Fibroblast of skin of left quadriceps (primary cell): ENCODE results near the gene ATP8B1.

ENCODE experiments used
- DNase-seq, 2 experiments: peaks; one replicate each; pipeline ENCODE4 v3.0.0-alpha.2; 2013; ENCODE audit warnings: low read depth in 2 of 2

ATP8B1 gene

DNA sequence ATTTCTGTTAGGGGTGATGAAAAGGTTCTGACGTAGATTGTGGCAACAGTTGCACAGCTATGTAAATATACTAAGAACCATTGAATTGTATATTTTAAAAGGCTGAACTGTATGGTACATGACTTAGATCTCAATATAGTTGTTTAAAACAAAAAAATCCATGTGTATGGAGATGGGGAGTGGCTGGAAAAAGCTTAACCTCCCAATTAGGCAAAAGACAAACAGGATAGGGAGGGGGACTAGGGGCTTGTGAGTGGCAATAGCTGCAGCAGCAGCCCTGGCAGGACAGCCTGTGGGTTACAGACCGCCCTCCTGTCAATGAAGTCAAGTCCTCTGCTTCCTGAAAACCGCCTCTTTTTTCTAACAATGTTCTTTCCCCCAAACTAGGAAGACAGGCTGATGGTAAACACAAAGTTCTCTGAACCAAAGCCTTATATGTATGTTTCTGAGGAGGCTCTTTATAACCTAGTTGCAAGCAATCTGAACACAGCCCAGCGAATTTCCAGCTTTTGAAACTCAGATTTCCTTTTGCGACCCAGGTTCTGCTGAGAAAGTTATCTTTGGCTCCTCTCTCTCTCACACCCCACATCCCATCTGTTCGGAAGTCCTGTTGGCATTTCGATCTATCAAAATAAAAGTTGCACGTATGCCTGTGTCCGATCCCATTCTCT is 10.3 kb downstream of the ATP8B1 start:
- DNase-seq: no peak

DNA sequence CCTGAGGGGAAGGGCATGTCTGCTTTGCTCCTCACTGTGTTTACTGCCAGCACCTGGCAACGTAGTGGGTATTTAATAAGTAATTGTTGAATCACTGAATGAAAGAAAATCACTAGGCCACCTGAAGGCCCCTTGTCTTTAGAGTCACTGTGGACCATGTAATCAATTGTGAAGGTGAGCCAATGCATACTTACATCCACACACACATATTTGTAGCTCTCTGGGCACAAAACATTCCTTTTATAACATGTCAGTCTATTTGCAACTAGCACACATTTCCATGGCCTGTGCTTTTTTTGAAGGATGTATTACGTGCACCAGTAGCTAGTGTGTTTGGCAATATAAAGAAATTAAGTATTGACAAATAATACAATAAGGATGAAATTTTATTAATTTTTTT is 11.2 kb downstream of the ATP8B1 start:
- no peak for DNase-seq

DNA sequence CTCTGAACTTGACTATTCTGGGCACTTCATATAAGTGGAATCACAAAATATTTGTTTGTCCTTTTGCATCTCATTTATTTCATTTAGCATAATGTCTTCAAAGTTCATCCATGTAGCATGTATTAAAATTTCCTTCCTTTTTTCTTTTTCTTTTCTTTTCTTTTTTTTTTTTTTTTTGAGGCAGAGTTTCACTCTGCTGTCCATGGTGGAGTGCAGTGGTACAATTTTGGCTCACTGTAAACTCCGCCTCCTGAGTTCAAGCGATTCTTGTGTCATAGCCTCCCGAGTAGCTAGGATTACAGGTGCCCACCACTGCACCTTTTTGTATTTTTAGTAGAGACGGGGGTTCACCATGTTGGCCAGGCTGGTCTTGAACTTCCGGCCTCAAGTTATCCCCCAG is 11.9 kb downstream of the ATP8B1 start:
- DNase-seq: no peak

DNA sequence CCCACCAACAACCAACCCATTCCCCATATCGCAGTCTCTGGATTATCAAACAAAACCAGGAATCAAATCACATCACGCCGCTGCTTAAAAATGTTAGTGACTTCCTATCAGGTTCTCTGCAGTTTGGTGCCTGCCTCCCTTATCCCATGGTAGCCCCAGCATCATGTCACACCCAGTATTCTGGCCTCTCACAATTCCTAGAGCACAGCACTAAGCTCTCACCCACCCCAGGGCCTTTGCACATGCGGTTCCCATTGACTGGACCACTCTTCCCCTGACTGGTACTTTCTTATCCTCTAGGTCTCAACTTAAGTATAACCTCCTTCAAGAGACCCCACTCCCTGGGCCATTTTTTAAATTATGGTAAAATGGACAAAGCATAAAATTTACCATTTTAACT is 12.8 kb downstream of the ATP8B1 start:
- no peak for DNase-seq

DNA sequence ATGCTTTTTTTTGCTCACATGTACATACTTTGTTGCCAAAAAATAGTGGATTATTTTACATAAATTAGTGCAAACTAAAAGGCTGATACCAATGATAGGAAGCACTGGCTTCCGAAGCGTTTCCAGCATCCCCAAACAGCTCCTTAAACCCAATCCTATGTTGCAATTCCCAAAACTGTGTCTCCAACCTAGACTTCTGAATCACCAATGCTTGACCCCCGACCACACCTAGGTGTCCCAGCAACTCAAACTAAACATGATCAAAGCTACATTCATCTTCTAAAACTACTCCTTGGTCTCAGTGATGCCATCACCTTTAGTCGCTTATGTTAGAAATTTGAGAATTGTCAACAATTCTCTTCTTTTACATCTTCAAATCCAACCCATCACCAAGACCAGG is 13.4 kb downstream of the ATP8B1 start:
- no peak for DNase-seq

DNA sequence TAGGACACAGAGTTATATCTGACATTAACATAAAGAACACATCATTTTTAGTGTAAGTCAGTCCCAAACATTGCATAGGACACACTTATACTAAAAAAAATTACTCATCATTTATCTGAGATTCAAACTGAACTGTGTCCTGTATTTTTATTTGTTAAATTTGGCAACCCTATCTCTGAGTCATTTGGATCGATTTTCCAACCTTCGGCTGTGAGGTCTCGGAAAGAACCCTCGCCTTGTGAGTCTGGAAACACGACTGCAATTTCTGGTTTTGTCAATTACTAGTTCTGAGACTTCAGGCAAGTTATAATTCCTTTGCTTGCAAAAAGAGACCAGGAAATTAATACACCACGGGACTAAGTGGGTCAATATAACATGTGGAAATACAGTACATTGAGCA is 14.0 kb downstream of the ATP8B1 start:
- DNase-seq: peak; percentile 65 to 67

DNA sequence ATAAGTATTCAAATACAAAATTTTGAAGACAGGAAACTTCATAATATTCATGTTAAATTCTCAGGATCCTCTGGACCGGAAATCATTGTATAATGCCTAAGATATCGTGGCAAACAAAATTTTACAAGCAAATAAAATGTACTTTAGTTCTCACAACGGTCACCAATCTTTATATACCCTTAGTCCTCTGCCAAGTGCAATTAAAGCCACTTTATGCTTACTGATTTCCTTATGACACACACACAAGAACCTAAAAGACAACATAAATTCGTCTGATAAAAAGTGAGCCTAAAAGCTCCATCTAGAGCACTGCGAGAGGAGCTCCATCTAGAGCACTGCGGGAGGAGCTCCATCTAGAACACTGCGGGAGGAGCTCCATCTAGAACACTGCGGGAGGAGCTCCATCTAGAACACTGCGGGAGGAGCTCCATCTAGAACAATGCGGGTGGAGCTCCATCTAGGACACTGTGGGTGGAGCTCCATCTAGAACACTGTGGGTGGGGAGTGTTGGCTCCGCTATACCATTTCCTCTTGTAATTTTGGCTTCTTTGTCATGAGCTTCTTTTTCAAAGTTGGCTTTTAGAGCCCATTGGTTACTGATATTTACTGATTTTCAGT is 15.9 kb downstream of the ATP8B1 start:
- no peak for DNase-seq

DNA sequence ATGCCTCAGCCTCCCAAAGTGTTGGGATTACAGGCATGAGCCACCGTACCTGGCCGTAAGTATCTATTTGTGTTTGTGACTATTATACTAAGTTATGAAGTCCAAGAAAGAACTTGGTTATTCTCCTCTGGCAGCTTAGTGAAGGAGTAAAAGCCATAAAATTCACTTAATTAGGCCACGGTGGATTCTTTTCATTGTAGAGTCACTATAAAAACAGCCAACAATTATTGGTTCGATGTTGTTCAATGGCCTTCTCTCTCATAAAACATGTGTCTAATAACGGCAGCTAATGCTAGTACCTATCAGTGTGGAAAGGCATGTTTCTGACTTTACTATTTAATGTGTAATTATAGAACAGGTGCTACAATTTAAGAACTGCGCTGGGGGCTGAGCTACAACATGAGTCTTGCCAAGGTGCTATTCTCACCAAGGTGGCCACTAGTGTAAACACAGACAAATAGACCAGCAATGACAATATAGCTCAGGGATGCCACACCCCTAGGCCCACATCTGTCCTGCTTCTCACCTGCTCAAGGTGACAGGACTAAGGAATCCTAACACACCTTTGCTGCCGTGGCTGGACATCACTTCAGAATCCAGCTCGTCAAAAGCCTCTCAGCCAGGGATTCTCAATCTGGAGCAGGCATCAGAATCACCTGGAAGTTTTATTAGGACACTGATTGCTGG is 17.2 kb downstream of the ATP8B1 start:
- no peak for DNase-seq

DNA sequence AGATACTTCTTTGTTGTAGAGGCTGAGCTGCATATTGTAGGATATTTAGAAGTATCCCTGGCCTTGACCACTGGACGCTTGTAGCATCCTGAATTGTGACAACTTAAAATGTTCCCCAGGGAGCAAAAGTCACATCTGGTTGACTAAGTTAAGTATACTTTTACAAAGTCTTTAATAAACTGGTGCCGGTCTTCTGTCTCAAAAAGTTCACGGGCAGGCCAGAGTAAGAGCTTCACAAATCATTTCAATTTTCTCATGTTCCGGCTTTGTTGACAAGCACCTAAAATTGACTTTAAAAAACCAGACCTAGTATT is 18.4 kb downstream of the ATP8B1 start:
- no peak for DNase-seq

DNA sequence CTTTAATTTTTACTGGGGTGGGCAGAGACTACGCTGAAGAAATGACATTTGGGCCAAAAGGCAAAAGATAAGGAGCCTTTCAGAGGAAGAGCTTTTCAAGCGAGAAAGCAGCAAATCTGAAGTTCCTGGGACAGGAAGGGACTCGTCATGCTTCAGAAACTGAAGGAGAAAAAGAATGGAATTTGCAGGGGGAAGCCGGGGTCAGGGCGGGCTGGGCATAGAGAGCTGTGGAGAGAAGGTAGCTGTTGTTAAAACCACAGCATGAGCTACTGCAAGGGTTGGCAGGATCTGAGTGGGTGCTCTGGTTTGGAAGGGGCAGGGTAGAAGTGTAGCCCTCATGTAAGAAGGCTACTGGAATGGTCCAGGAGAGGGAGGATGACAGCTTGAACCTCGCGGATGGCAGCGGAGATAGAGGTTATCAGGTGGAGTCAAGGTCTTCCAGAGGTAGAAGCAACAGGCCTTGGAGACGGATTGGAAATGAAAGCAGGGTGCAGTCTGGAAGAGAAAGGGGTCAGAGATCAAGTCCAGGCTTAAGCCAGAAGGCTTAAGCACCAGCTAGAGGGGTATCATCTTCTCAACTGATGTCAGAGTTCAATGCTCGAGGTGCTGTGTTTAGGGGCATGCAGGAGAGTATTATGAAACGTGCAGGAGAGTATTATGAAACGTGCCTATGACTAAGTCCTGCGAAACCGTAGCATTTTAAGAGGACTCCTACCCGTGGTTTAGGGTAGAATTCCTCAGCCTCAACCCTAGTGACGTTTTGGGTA is 18.9 kb downstream of the ATP8B1 start:
- peak; percentile 54 for DNase-seq

DNA sequence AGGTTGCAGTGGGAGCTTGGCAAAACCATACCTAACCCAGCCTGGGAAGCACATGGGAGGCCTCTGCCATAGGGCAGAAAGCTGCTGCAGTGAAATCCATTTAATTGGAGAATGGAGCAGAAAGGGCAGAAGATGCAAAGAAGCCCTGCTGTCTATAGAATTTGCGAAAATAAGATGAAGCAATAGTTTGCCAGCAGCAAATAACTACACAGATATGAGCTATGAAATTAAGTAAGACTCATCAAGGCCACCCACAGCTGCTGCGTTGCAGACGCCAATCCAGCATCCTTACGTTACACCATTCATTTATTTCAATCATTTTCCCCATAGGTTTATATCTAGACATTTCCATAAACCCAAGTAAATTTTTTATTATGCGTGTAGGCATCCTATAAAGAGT is 21.1 kb downstream of the ATP8B1 start:
- no peak for DNase-seq

DNA sequence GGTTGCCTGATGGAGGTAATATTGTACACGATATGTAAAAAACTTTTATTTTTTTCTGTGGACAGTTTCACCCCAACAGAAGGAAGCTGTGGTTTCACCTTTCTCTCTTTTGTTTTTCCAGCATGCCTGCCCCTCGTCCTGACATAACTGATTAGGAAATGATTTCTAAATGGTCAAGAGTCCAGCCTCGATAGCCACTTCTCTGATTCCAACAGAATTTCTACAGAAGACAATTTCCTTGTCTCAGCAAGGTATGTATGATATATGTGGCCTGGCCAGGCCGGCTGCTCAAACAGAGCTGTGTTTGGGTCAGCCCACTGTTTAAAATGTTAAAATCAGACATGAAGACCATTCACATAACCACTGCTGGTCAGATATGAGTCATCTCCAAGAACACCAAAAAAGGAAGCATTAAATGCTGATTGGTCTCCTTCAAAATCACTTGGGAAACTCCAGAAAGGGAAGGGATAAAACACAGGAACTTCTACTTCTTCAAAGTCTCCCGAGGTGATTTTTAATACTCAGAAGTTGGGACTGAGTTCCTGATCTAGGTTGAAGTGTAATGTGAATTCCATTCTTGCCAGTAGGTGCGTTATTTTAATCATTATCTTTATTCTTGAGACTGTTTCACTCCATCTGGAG is 22.3 kb downstream of the ATP8B1 start:
- peak; percentile 74 to 75 for DNase-seq

DNA sequence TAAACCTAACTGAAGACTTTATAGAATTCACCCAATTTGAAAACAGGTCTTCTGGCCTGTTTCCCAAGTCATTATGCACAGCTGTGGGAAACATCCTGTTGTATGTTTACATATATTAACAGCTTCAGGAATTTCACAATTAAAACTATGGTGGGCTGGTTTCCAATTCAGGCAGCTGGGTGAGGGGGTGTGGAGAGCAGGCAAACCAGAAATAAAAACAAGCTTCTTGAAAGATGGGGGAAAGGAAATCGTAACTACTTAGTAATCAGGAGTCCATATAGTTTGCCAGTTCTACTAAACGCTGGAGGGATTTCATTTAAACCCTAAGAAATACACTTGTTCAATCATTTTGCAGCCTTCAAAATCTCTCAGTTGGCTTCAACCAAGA is 22.8 kb downstream of the ATP8B1 start:
- DNase-seq: peak; percentile 68 to 75

DNA sequence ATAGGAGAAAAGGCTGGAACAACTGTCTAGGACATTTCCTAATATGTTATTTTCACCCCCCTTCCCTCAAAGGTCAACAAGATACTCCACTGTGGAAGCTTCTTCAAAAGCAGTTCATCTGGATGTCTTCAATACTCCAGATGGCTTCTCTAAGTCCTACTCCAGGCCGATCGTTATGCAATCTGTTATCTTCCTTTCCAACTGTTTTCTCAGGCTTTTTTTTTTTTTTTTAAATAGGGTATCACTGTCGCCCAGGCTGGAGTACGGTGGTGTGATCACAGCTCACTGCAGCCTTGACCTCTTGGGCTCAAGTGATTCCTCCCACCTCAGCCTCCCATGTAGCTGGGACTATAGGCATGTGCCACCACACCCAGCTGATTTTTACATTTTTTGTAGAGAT is 26.3 kb downstream of the ATP8B1 start:
- DNase-seq: no peak

DNA sequence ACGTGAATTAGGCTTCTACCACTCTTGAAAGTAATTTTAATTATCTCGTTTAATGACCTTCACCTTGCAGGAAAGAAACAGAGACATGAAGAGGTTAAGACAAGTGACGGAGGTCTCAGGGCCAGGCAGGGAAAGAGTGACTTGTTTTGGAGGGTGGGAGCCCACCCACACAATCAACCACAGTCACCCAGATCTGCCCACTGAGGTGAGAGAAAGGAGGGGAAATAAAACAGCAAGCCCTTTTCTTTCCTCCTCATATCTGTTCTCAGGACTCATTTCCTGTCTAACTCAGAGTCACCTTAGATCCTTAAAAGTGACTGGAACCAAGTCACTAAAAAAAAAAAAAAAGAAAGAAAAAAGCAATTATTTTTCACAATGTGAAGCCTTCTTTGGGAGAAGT is 26.8 kb downstream of the ATP8B1 start:
- DNase-seq: no peak

DNA sequence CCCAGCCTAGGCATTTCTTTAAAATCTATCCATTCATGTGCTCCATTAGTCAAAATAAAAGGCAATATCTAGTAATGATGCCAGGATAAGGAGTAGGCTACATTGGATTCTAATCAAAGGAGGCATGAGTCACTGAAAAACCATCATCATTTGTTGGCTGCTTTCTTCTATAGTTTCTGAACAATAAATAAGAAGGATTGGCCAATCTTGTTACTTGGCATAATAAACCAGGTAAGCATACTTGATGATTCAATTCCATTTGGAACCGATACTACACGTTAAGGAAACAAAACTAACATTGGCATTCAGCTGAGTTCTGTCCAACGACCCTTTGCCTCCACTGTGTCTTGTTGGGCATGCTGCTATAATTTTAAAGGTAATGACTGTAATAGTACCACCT is 27.2 kb downstream of the ATP8B1 start:
- DNase-seq: no peak

DNA sequence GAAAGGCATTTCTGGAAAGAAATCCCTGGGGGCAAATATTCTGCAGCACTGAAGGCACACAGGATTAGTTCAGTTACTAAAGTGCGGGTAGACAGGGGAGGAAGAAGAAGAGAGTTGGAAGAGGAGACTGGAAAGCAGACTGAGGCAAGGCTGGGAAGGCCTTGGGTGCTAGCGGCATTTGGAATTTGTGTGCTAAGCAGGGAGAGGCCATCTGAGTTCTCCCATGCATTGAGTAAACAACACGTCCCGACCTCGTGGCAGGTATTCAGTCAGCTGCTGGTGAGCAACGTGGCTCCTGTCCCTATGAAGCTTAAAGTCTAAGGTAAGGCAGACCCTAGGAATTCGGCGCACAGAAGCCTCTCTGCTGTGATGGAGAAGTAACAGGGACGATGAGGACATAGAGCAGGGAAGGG is 30.7 kb downstream of the ATP8B1 start:
- no peak for DNase-seq

DNA sequence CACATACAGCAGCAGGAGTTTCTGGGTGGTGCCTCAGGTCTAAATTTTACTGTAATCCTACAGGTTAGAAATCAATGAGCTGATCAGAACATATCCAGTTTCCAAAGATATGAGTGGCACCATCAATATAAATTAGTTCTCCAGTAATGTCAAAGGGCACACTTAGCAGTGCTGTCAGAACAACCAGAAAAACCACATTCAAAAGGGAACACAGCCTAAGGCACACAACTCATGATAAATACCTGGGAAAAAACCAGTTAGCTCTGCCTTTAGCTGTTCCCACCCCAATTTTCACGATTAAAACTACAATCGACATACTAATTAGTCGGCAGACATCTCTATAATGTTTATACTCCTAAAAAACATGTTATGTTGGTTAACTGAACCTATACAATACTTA is 31.5 kb downstream of the ATP8B1 start:
- no peak for DNase-seq

DNA sequence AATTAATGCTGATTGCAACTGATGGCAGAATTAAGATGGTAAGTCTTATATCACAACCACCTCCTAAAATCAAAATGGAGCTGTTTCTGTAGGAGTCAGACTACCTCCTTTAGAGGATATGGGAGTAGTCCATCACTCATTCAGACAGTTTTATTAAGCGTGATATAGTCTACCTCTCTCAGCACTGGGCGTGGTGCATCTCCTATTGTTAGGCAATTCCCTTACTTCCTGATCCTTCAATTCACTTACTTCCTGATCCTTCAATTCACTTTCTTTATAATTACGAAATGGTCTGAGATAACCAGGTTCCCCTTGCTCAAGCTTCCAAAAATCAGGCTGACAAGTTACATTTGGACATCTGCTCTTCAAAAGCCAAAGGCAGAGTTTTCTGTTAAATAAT is 31.9 kb downstream of the ATP8B1 start:
- no peak for DNase-seq

DNA sequence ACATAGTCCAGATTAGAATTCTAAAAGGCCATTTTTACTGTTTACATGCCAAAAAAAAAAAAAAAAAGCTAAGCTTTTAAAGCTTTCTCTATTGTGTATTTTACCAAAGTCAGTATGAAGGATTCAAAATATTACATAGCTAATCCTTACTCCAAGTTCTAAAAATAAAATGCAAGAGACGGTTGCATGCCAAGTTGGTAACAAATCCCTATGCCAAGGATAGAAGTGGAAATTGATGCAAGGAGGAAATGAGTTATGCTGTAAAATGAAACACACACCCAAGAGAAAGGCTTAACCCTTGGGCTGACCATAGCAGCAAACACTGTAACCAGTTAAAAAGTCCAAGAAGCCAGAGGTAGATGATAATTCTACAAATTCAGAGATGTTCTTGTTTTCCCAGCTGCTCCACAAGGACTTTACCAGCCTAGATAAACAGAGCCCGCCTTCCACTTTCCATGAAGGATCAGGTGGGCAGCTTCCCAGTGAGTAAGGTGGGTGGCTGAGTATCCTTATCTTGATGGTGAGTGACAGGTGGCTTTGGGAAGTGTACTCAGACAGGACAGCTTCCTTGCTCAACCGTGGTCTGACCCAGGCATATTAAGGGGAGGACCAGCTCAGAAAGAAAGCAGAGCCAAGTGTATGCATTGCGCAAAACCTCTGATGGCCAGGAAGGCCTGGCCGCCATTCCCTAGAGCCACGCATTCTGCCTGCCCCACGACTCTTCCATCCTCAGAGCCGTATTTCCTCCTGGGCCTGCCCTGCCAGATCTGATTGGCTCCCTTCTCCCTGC is 34.4 kb downstream of the ATP8B1 start:
- no peak for DNase-seq

DNA sequence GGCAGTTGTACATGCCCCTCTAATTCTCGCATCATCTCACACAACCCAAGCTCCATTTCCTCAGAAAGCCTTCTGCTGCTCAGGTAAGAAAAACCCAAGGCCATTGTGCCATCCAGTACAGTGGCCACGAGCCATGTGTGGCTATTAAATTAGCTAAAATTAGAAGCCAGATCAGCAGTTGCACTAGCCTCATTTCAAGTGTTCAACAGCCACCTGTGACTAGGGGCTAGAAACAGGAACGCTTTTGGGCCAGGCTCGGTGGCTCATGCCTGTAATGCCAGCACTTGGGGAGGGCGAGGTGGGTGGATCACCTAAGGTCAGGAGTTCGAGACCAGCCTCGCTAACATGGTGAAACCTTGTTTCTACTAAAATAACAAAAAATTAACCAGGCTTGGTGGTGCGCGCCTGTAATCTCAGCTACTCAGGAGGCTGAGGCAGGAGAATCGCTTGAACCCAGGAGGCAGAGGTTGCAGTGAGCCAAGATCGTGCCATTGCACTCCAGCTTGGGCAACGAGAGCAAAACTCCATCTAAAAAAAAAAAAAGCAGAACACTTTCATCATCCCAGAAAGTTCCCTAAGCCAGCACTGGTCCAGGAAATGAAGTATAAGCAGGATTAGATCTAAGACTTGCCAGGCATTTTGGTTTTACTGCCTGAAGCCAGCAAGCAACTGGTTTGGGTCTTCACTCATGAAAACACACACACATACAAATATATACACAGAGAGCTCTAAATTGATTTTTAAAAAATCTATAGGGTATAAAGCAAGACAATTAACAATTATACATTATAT is 35.7 kb downstream of the ATP8B1 start:
- DNase-seq: no peak
